H9 (cell line): ENCODE results near the gene MAPT. TPM values are rescaled to one million over a fixed set of nuclear protein-coding genes. Genes with fewer than 3 reads are reported as not detected.

ENCODE experiments used
- DNase-seq: peaks from one replicate; pipeline ENCODE4 v3.0.0-alpha.2; 2017
- H2AFZ ChIP-seq: one replicate; pipeline ENCODE4 v1.6.1; 2013; ENCODE audit warnings: mild to moderate bottlenecking, low read length, control low read depth, moderate library complexity
- H2AK5ac ChIP-seq: 2 replicates; pipeline ENCODE4 v1.6.1; 2013; ENCODE audit warnings: low read length, control low read depth, mixed read lengths; ENCODE audit not compliant: insufficient read length
- H2BK120ac ChIP-seq: one replicate; pipeline ENCODE4 v1.6.1; 2013; ENCODE audit warnings: low read depth, mild to moderate bottlenecking, low read length, control low read depth, inconsistent platforms; ENCODE audit not compliant: poor library complexity, severe bottlenecking
- H2BK12ac ChIP-seq: 2 replicates; pipeline ENCODE4 v1.6.1; 2013; ENCODE audit warnings: low read length, control low read depth, mixed read lengths, low read depth; ENCODE audit not compliant: insufficient read length
- H2BK15ac ChIP-seq: 2 replicates; pipeline ENCODE4 v1.6.1; 2013; ENCODE audit warnings: low read depth, low read length, control low read depth
- H2BK20ac ChIP-seq: one replicate; pipeline ENCODE4 v1.6.1; 2013; ENCODE audit warnings: low read depth, mild to moderate bottlenecking, low read length, control low read depth, inconsistent platforms; ENCODE audit not compliant: poor library complexity, severe bottlenecking
- H2BK5ac ChIP-seq: 2 replicates; pipeline ENCODE4 v1.6.1; 2013; ENCODE audit warnings: low read length, control low read depth, mixed read lengths; ENCODE audit not compliant: insufficient read length
- H3K14ac ChIP-seq: 2 replicates; pipeline ENCODE4 v1.6.1; 2013; ENCODE audit warnings: low read length, control low read depth; ENCODE audit not compliant: insufficient read depth
- H3K18ac ChIP-seq: 2 replicates; pipeline ENCODE4 v1.6.1; 2013; ENCODE audit warnings: low read depth, mild to moderate bottlenecking, mixed read lengths, low read length, control low read depth; ENCODE audit not compliant: insufficient read length
- H3K23ac ChIP-seq: 2 replicates; pipeline ENCODE4 v1.6.1; 2013; ENCODE audit warnings: low read length, control low read depth, mixed read lengths, low read depth; ENCODE audit not compliant: insufficient read length
- H3K23me2 ChIP-seq: 2 replicates; pipeline ENCODE4 v1.6.1; 2013; ENCODE audit warnings: low read depth, mild to moderate bottlenecking, mixed read lengths, low read length, control low read depth; ENCODE audit not compliant: insufficient read length, poor library complexity, severe bottlenecking
- H3K27ac ChIP-seq: 2 replicates; pipeline ENCODE4 v1.5.1; 2013; ENCODE audit warnings: low read length, control low read depth, mixed read lengths, low read depth; ENCODE audit not compliant: insufficient read length
- H3K27me3 ChIP-seq: 2 replicates; pipeline ENCODE4 v1.6.1; 2013; ENCODE audit warnings: low read length, control low read depth, inconsistent platforms; ENCODE audit not compliant: insufficient read depth
- H3K4ac ChIP-seq: 2 replicates; pipeline ENCODE4 v1.6.1; 2013; ENCODE audit warnings: low read depth, mild to moderate bottlenecking, control low read depth, inconsistent platforms, low read length, moderate library complexity
- H3K4me1 ChIP-seq: 2 replicates; pipeline ENCODE4 v1.6.1; 2013; ENCODE audit warnings: low read length, control low read depth, inconsistent platforms; ENCODE audit not compliant: insufficient read depth
- H3K4me2 ChIP-seq: 2 replicates; pipeline ENCODE4 v1.6.1; 2013; ENCODE audit warnings: low read length, control low read depth, mixed read lengths; ENCODE audit not compliant: insufficient read length, insufficient read depth
- H3K56ac ChIP-seq: 2 replicates; pipeline ENCODE4 v1.6.1; 2013; ENCODE audit warnings: low read depth, mild to moderate bottlenecking, mixed read lengths, low read length, control low read depth; ENCODE audit not compliant: insufficient read length
- H3K79me1 ChIP-seq: 2 replicates; pipeline ENCODE4 v1.6.1; 2013; ENCODE audit warnings: low read depth, mild to moderate bottlenecking, moderate library complexity, low read length, control low read depth, inconsistent platforms; ENCODE audit not compliant: insufficient read depth, poor library complexity, severe bottlenecking
- H3K79me2 ChIP-seq: 2 replicates; pipeline ENCODE4 v1.6.1; 2013; ENCODE audit warnings: low read length, control low read depth, inconsistent platforms; ENCODE audit not compliant: insufficient read depth
- H3K9ac ChIP-seq: 2 replicates; pipeline ENCODE4 v1.6.1; 2013; ENCODE audit warnings: low read length, control low read depth, mixed read lengths; ENCODE audit not compliant: insufficient read length; ENCODE audit errors: extremely low read depth
- H3K9me3 ChIP-seq: one replicate; pipeline ENCODE4 v1.6.1; 2013; ENCODE audit warnings: low read depth, low read length, inconsistent platforms; ENCODE audit not compliant: control insufficient read depth
- H3T11ph ChIP-seq: one replicate; pipeline ENCODE4 v1.6.1; 2013; ENCODE audit warnings: mild to moderate bottlenecking, low read length, control low read depth, inconsistent platforms
- H4K20me1 ChIP-seq: one replicate; pipeline ENCODE4 v1.6.1; 2013; ENCODE audit not compliant: control insufficient read depth, insufficient read length, insufficient read depth
- H4K5ac ChIP-seq: 2 replicates; pipeline ENCODE4 v1.6.1; 2013; ENCODE audit warnings: low read depth, mild to moderate bottlenecking, mixed read lengths, low read length, control low read depth; ENCODE audit not compliant: insufficient read length
- H4K8ac ChIP-seq: replicated peaks from 2 replicates; pipeline ENCODE4 v1.6.1; 2013; ENCODE audit warnings: low read length, control low read depth, mixed read lengths, low read depth; ENCODE audit not compliant: insufficient read length
- H4K91ac ChIP-seq: 2 replicates; pipeline ENCODE4 v1.6.1; 2013; ENCODE audit warnings: low read depth, mild to moderate bottlenecking, moderate library complexity, mixed read lengths, low read length, control low read depth; ENCODE audit not compliant: insufficient read length
- H3K27ac Mint-ChIP-seq, 3 experiments: 2 replicates in 2 of 3; 3 replicates in 1 of 3; pipeline ENCODE4 v1.8.0; 2020 to 2021; ENCODE audit warnings: mixed read lengths in 3 of 3, mild to moderate bottlenecking in 1 of 3, moderate library complexity in 1 of 3
- H3K27me3 Mint-ChIP-seq: 2 replicates; pipeline ENCODE4 v1.8.0; 2021; ENCODE audit warnings: low read depth, mild to moderate bottlenecking, moderate library complexity, mixed read lengths
- H3K36me3 Mint-ChIP-seq, 3 experiments: 2 replicates in 2 of 3; 3 replicates in 1 of 3; pipeline ENCODE4 v1.8.0; 2020 to 2021; ENCODE audit warnings: low read depth in 3 of 3, mixed read lengths in 3 of 3; ENCODE audit not compliant: insufficient read depth in 1 of 3
- H3K4me1 Mint-ChIP-seq, 2 experiments: 2 replicates each; pipeline ENCODE4 v1.8.0; 2020; ENCODE audit warnings: mixed read lengths in 2 of 2
- H3K4me3 Mint-ChIP-seq, 2 experiments: 2 replicates in 1 of 2; 3 replicates in 1 of 2; pipeline ENCODE4 v1.8.0; 2020 to 2021; ENCODE audit warnings: mild to moderate bottlenecking in 2 of 2, mixed read lengths in 2 of 2, moderate library complexity in 1 of 2
- H3K9me3 Mint-ChIP-seq, 2 experiments: 2 replicates in 1 of 2; 3 replicates in 1 of 2; pipeline ENCODE4 v1.8.0; 2020; ENCODE audit warnings: mild to moderate bottlenecking in 2 of 2, mixed read lengths in 2 of 2, moderate library complexity in 1 of 2
- CTCF ChIP-seq: fragments of 200-600 bp; sonication (generic); conservative IDR thresholded peaks from 3 replicates; pipeline ENCODE4 v1.8.0; 2021; ENCODE audit warnings: antibody characterized with exemption, mild to moderate bottlenecking
- WGBS: extraction: QIAGEN DNeasy Blood & Tissue Kit; methylation state at CpG from one replicate; pipeline ENCODE4 v1.1.7; 2013; ENCODE audit warnings: missing lambda C conversion rate, low lambda C conversion rate, mixed read lengths; ENCODE audit not compliant: insufficient read length; ENCODE audit errors: extremely low coverage; 5-methylcytosine and 5-hydroxymethylcytosine counted together
- total RNA-seq: library from RNA; stranded (reverse); gene quantifications from 2 replicates; pipeline ENCODE4 v1.2.1, GENCODE V29; 2021

The MAPT gene
- total RNA-seq, 1 experiment from 2014 or later = 1.6 TPM

- H3K79me1 ChIP-seq = no peaks in the 10 kb centered on the region
- no peak overlapping the region for H3K4ac ChIP-seq
- H4K91ac ChIP-seq = no peak overlapping the region
- no peak overlapping the region for H2BK15ac ChIP-seq
- no peaks in the 10 kb centered on the region for H3K79me2 ChIP-seq
- H3T11ph ChIP-seq = no peak overlapping the region
- H2AK5ac ChIP-seq = no peak overlapping the region
- H3K4me3 Mint-ChIP-seq = no peak overlapping the region
- H3K23me2 ChIP-seq = no peaks in the 10 kb centered on the region
- H3K9me3 ChIP-seq = no peaks in the 10 kb centered on the region
- H2BK12ac ChIP-seq = no peak overlapping the region
- no peak overlapping the region for H4K8ac ChIP-seq
- H2BK20ac ChIP-seq = no peak overlapping the region
- no peak overlapping the region for H3K9ac ChIP-seq
- no peak overlapping the region for H3K18ac ChIP-seq
- no peaks in the 10 kb centered on the region for H3K36me3 Mint-ChIP-seq
- H2BK120ac ChIP-seq = no peak overlapping the region
- no peaks in the 10 kb centered on the region for H3K27me3 ChIP-seq
- H2AFZ ChIP-seq = no peak overlapping the region
- no peak overlapping the region for H3K56ac ChIP-seq
- no peak overlapping the region for H4K5ac ChIP-seq
- H3K14ac ChIP-seq = no peak overlapping the region
- no peak for TF ChIP-seq CTCF
- no peak overlapping the region for H2BK5ac ChIP-seq
- no peak overlapping the region for H3K23ac ChIP-seq
- no CpG with 5 or more reads among the region's 2 CpGs for WGBS
- H3K9me3 Mint-ChIP-seq = no peaks in the 10 kb centered on the region
- no peak for DNase-seq
- H3K4me1 ChIP-seq = no peaks in the 10 kb centered on the region
- H3K27ac Mint-ChIP-seq = no peak overlapping the region
- H3K4me1 Mint-ChIP-seq = no peaks in the 10 kb centered on the region
- H4K20me1 ChIP-seq = no peaks in the 10 kb centered on the region
- H3K27ac ChIP-seq = no peak overlapping the region
- H3K4me2 ChIP-seq = no peak overlapping the region
- peaks cover 49% of the 10 kb centered on the region for H3K27me3 Mint-ChIP-seq
Observed at GRCh38 chr17:45886852-45887251, 7.5 kb upstream of the MAPT start.
